WTC11 (cell line): ENCODE measurements around the gene STAMBP. TPM values are rescaled to one million over a fixed set of nuclear protein-coding genes. Genes with fewer than 3 reads are reported as not detected.

ENCODE experiments used
- ATAC-seq: fragments of 200-7000 bp; cut with Tn5 transposase; 2 replicates; pipeline ENCODE4 v1.10.0; 2021; ENCODE audit warnings: mild to moderate bottlenecking, moderate library complexity
- CTCF ChIA-PET: fragments of 300-600 bp; sonication (Branson Sonifier 250); formaldehyde crosslinking; loops from one replicate; lab custom pipeline; 2021; ENCODE audit warnings: antibody characterized with exemption; lab: Charles Lee
- POLR2A ChIA-PET: fragments of 350-600 bp; sonication (Branson Sonifier 250); formaldehyde crosslinking; loops from one replicate; lab custom pipeline; 2021; ENCODE audit warnings: antibody characterized with exemption; lab: Charles Lee
- DNase-seq: peaks from one replicate; pipeline ENCODE4 v3.0.0; 2021; ENCODE audit warnings: low spot score
- H3K27ac Mint-ChIP-seq: 2 replicates; pipeline ENCODE4 v1.8.0; 2021; ENCODE audit warnings: mixed read lengths
- H3K27me3 Mint-ChIP-seq: 2 replicates; pipeline ENCODE4 v1.8.0; 2021; ENCODE audit warnings: low read depth, mild to moderate bottlenecking, moderate library complexity, mixed read lengths
- H3K36me3 Mint-ChIP-seq: 2 replicates; pipeline ENCODE4 v1.8.0; 2021; ENCODE audit warnings: mixed read lengths
- H3K4me1 Mint-ChIP-seq: 2 replicates; pipeline ENCODE4 v1.8.0; 2022; ENCODE audit warnings: mixed read lengths
- H3K4me3 Mint-ChIP-seq: 2 replicates; pipeline ENCODE4 v1.8.0; 2021; ENCODE audit warnings: mild to moderate bottlenecking, moderate library complexity, mixed read lengths
- H3K9me3 Mint-ChIP-seq: 2 replicates; pipeline ENCODE4 v1.8.0; 2021; ENCODE audit warnings: mixed read lengths
- ARID4B ChIP-seq: sonication (generic); formaldehyde crosslinking; IDR thresholded peaks from 2 replicates; pipeline ENCODE4 v1.8.0; 2023; ENCODE audit warnings: missing genetic modification reagents, mild to moderate bottlenecking, borderline replicate concordance
- ATF1 ChIP-seq: sonication (generic); formaldehyde crosslinking; IDR thresholded peaks from 2 replicates; pipeline ENCODE4 v1.8.1; 2023; ENCODE audit warnings: mild to moderate bottlenecking, moderate library complexity, missing genetic modification reagents
- CREM ChIP-seq: sonication (generic); formaldehyde crosslinking; IDR thresholded peaks from 2 replicates; pipeline ENCODE4 v1.8.1; 2022; ENCODE audit warnings: mild to moderate bottlenecking, missing genetic modification reagents, moderate library complexity
- CTCF ChIP-seq: fragments of 200-600 bp; IDR thresholded peaks from 2 replicates; pipeline ENCODE4 v1.8.0; 2022; ENCODE audit warnings: antibody characterized with exemption
- ERG ChIP-seq: fragments of 250-450 bp; sonication (Bioruptor Pico); IDR thresholded peaks from 2 replicates; pipeline ENCODE4 v1.8.0; 2021; ENCODE audit warnings: mild to moderate bottlenecking
- GRHL2 ChIP-seq: fragments of 250-450 bp; sonication (Bioruptor Pico); IDR thresholded peaks from 2 replicates; pipeline ENCODE4 v1.8.0; 2022; ENCODE audit warnings: mild to moderate bottlenecking, moderate library complexity; ENCODE audit not compliant: insufficient replicate concordance, severe bottlenecking
- HMGA2 ChIP-seq: fragments of 250-450 bp; sonication (Bioruptor Pico); IDR thresholded peaks from 2 replicates; pipeline ENCODE4 v1.4.0; 2021; ENCODE audit warnings: mild to moderate bottlenecking, moderate library complexity
- JAZF1 ChIP-seq: fragments of 250-450 bp; sonication (Bioruptor Pico); IDR thresholded peaks from 2 replicates; pipeline ENCODE4 v1.9.0; 2021; ENCODE audit warnings: moderate library complexity, mild to moderate bottlenecking, inconsistent platforms
- MLX ChIP-seq: sonication (generic); formaldehyde crosslinking; IDR thresholded peaks from 2 replicates; pipeline ENCODE4 v1.8.1; 2023; ENCODE audit warnings: mild to moderate bottlenecking, missing genetic modification reagents, moderate library complexity
- NR2C2 ChIP-seq: sonication (generic); formaldehyde crosslinking; IDR thresholded peaks from 2 replicates; pipeline ENCODE4 v1.8.0; 2022; ENCODE audit warnings: mild to moderate bottlenecking, missing genetic modification reagents
- RELA ChIP-seq: sonication (generic); formaldehyde crosslinking; IDR thresholded peaks from 2 replicates; pipeline ENCODE4 v1.8.1; 2022; ENCODE audit warnings: missing genetic modification reagents, mild to moderate bottlenecking, borderline replicate concordance
- RORB ChIP-seq: fragments of 250-450 bp; sonication (Bioruptor Pico); IDR thresholded peaks from 2 replicates; pipeline ENCODE4 v1.9.0; 2021; ENCODE audit warnings: mild to moderate bottlenecking
- SMAD4 ChIP-seq: sonication (generic); formaldehyde crosslinking; IDR thresholded peaks from 2 replicates; pipeline ENCODE4 v1.8.0; 2022; ENCODE audit warnings: mild to moderate bottlenecking, missing genetic modification reagents
- TEAD1 ChIP-seq: sonication (generic); formaldehyde crosslinking; IDR thresholded peaks from 2 replicates; pipeline ENCODE4 v1.8.0; 2022; ENCODE audit warnings: mild to moderate bottlenecking, missing genetic modification reagents
- USF2 ChIP-seq: sonication (generic); formaldehyde crosslinking; IDR thresholded peaks from 2 replicates; pipeline ENCODE4 v1.8.1; 2023; ENCODE audit warnings: mild to moderate bottlenecking, missing genetic modification reagents, moderate library complexity
- ZNF138 ChIP-seq: sonication (generic); formaldehyde crosslinking; conservative IDR thresholded peaks from 2 replicates; pipeline ENCODE4 v1.8.1; 2022; ENCODE audit warnings: mild to moderate bottlenecking, moderate library complexity, missing genetic modification reagents
- ZNF232 ChIP-seq: sonication (generic); formaldehyde crosslinking; IDR thresholded peaks from 2 replicates; pipeline ENCODE4 v1.8.0; 2022; ENCODE audit warnings: mild to moderate bottlenecking, missing genetic modification reagents
- ZNF671 ChIP-seq: fragments of 250-450 bp; sonication (Bioruptor Pico); IDR thresholded peaks from 2 replicates; pipeline ENCODE4 v1.8.0; 2021; ENCODE audit warnings: mild to moderate bottlenecking
- total RNA-seq: library from RNA; stranded (reverse); gene quantifications from 3 replicates; pipeline ENCODE4 v1.2.3, GENCODE V29; 2021

STAMBP gene
- total RNA-seq, 1 experiment from 2014 or later = 40.9 TPM

GRCh38 chr2:73842739-73843019 is 13.9 kb downstream of the STAMBP start:
- POLR2A ChIA-PET = no interaction called here

GRCh38 chr2:73844087-73844486 is 15.3 kb downstream of the STAMBP start:
- Mint-ChIP-seq H3K4me1 (no peaks in the 10 kb centered on the region), H3K4me3 (no peak overlapping the region), H3K27me3 (no peaks in the 10 kb centered on the region), H3K36me3 (peaks cover 36% of the 10 kb centered on the region), H3K9me3 (no peaks in the 10 kb centered on the region), H3K27ac (no peak overlapping the region)
- DNase-seq (no peak), ATAC-seq (no peak)
- ChIA-PET POLR2A (no interaction called here), CTCF (no interaction called here)
- TF ChIP-seq ARID4B (CRISPR knock-in tag) = no peak
- TF ChIP-seq CTCF = no peak
- no peak for TF ChIP-seq SMAD4
- no peak for TF ChIP-seq ZNF138
- no peak for TF ChIP-seq NR2C2 (CRISPR knock-in tag)

More at GRCh38 chr2:73842739-73843019, 13.9 kb downstream of the STAMBP start:
- no peak overlapping the region for H3K4me3 Mint-ChIP-seq
- no peaks in the 10 kb centered on the region for H3K9me3 Mint-ChIP-seq
- no peaks in the 10 kb centered on the region for H3K27me3 Mint-ChIP-seq
- no peak overlapping the region for H3K27ac Mint-ChIP-seq
- H3K4me1 Mint-ChIP-seq = no peaks in the 10 kb centered on the region
- TF ChIP-seq ZNF671 = no peak
- TF ChIP-seq RORB (CRISPR knock-in tag) = no peak
- no peak for TF ChIP-seq CTCF
- no peak for TF ChIP-seq CREM (CRISPR knock-in tag)
- TF ChIP-seq JAZF1 (CRISPR knock-in tag) = no peak
- no peak for TF ChIP-seq GRHL2 (CRISPR knock-in tag)
- TF ChIP-seq ATF1 = no peak
- no peak for TF ChIP-seq ZNF232
- TF ChIP-seq ERG (CRISPR knock-in tag) = no peak
- no peak for TF ChIP-seq NR2C2 (CRISPR knock-in tag)
- no peak for TF ChIP-seq ZNF138
- no peak for TF ChIP-seq USF2 (CRISPR knock-in tag)
- no peak for TF ChIP-seq TEAD1 (CRISPR knock-in tag)
- no peak for TF ChIP-seq MLX (CRISPR knock-in tag)
- TF ChIP-seq HMGA2 (CRISPR knock-in tag) = no peak
- no peak for TF ChIP-seq RELA
- CTCF ChIA-PET = no interaction called here
- peaks cover 31% of the 10 kb centered on the region for H3K36me3 Mint-ChIP-seq
- DNase-seq = no peak
- ATAC-seq = no peak
